ENCODE results near the gene PLEKHH1. TPM values are rescaled to one million over a fixed set of nuclear protein-coding genes. Genes with fewer than 3 reads are reported as not detected.
A peak's percentile ranks its signal among the peaks of the same experiment; 100 is the strongest.

Gene PLEKHH1
- total and polyA plus RNA-seq, 2 donors, result 3.9 to 5.1 TPM

GRCh38 chr14:67515386-67516079 is 17.6 kb upstream of the PLEKHH1 start:
- Histone ChIP-seq H3K27ac (ENCODE audit: low read depth) (no peak overlapping the region), H3K4me1 (ENCODE audit: insufficient read depth) (no peaks in the 10 kb centered on the region), H3K36me3 (ENCODE audit: insufficient read depth) (no peaks in the 10 kb centered on the region), H3K4me3 (ENCODE audit: low read depth, low read length) (peak overlapping the region; percentile 91)
- WGBS, result 6% methylated on average over 44 of the region's 45 CpGs
- no peak for DNase-seq (ENCODE audit: extremely low spot score)

- 57% methylated on average over 2 of the region's 2 CpGs for WGBS
- Histone ChIP-seq H3K4me1 (ENCODE audit: insufficient read depth) (no peaks in the 10 kb centered on the region), H3K27ac (ENCODE audit: low read depth) (no peak overlapping the region), H3K4me3 (ENCODE audit: low read depth, low read length) (no peak overlapping the region), H3K36me3 (ENCODE audit: insufficient read depth) (no peaks in the 10 kb centered on the region)
- DNase-seq (ENCODE audit: extremely low spot score), result no peak
Observed at GRCh38 chr14:67516676-67517075, 16.4 kb upstream of the PLEKHH1 start.

- no peak for DNase-seq (ENCODE audit: extremely low spot score)
- 33% methylated on average over 12 of the region's 12 CpGs for WGBS
- H3K4me3 ChIP-seq (ENCODE audit: low read depth, low read length), result no peak overlapping the region
- no peaks in the 10 kb centered on the region for H3K36me3 ChIP-seq (ENCODE audit: insufficient read depth)
- no peak overlapping the region for H3K27ac ChIP-seq (ENCODE audit: low read depth)
- no peaks in the 10 kb centered on the region for H3K4me1 ChIP-seq (ENCODE audit: insufficient read depth)
Observed at GRCh38 chr14:67517083-67517482, 16.0 kb upstream of the PLEKHH1 start.

- H3K4me1 ChIP-seq (ENCODE audit: insufficient read depth), result no peaks in the 10 kb centered on the region
- DNase-seq (ENCODE audit: extremely low spot score), result no peak
- no peak overlapping the region for H3K4me3 ChIP-seq (ENCODE audit: low read depth, low read length)
- no peak overlapping the region for H3K27ac ChIP-seq (ENCODE audit: low read depth)
- 87% methylated on average over 5 of the region's 5 CpGs for WGBS
- H3K36me3 ChIP-seq (ENCODE audit: insufficient read depth), result no peaks in the 10 kb centered on the region
Observed at GRCh38 chr14:67519406-67519805, 13.7 kb upstream of the PLEKHH1 start.

- WGBS, result 87% methylated on average over 1 of the region's 1 CpG
- no peak for DNase-seq (ENCODE audit: extremely low spot score)
Observed at GRCh38 chr14:67520482-67520881, 12.6 kb upstream of the PLEKHH1 start.

GRCh38 chr14:67522270-67522669 is 10.8 kb upstream of the PLEKHH1 start:
- no peaks in the 10 kb centered on the region for H3K36me3 ChIP-seq (ENCODE audit: insufficient read depth)
- no peak for DNase-seq (ENCODE audit: extremely low spot score)
- H3K27ac ChIP-seq (ENCODE audit: low read depth), result no peak overlapping the region
- WGBS, result 54% methylated on average over 2 of the region's 2 CpGs
- H3K4me1 ChIP-seq (ENCODE audit: insufficient read depth), result no peaks in the 10 kb centered on the region
- H3K4me3 ChIP-seq (ENCODE audit: low read depth, low read length), result no peak overlapping the region

More at GRCh38 chr14:67520482-67520881, 12.6 kb upstream of the PLEKHH1 start:
- H3K4me1 ChIP-seq (ENCODE audit: insufficient read depth), result no peaks in the 10 kb centered on the region
- H3K4me3 ChIP-seq (ENCODE audit: low read depth, low read length), result no peak overlapping the region
- no peaks in the 10 kb centered on the region for H3K36me3 ChIP-seq (ENCODE audit: insufficient read depth)
- no peak overlapping the region for H3K27ac ChIP-seq (ENCODE audit: low read depth)

- DNase-seq (ENCODE audit: extremely low spot score), result no peak
- Histone ChIP-seq H3K4me3 (ENCODE audit: low read depth, low read length) (no peak overlapping the region), H3K27ac (ENCODE audit: low read depth) (no peak overlapping the region), H3K4me1 (ENCODE audit: insufficient read depth) (no peaks in the 10 kb centered on the region), H3K36me3 (ENCODE audit: insufficient read depth) (no peaks in the 10 kb centered on the region)
- 62% methylated on average over 7 of the region's 7 CpGs for WGBS
Observed at GRCh38 chr14:67523764-67524633, 9.1 kb upstream of the PLEKHH1 start.

- DNase-seq (ENCODE audit: extremely low spot score), result no peak
- 63% methylated on average over 3 of the region's 3 CpGs for WGBS
- Histone ChIP-seq H3K4me3 (ENCODE audit: low read depth, low read length) (no peak overlapping the region), H3K4me1 (ENCODE audit: insufficient read depth) (no peaks in the 10 kb centered on the region), H3K27ac (ENCODE audit: low read depth) (no peak overlapping the region), H3K36me3 (ENCODE audit: insufficient read depth) (no peaks in the 10 kb centered on the region)
Observed at GRCh38 chr14:67524634-67524963, 8.5 kb upstream of the PLEKHH1 start.

GRCh38 chr14:67525389-67525788 is 7.7 kb upstream of the PLEKHH1 start:
- Histone ChIP-seq H3K4me3 (ENCODE audit: low read depth, low read length) (no peak overlapping the region), H3K36me3 (ENCODE audit: insufficient read depth) (no peaks in the 10 kb centered on the region), H3K4me1 (ENCODE audit: insufficient read depth) (no peaks in the 10 kb centered on the region), H3K27ac (ENCODE audit: low read depth) (no peak overlapping the region)
- WGBS, result 80% methylated on average over 4 of the region's 4 CpGs
- no peak for DNase-seq (ENCODE audit: extremely low spot score)

GRCh38 chr14:67526181-67526580 is 6.9 kb upstream of the PLEKHH1 start:
- Histone ChIP-seq H3K36me3 (ENCODE audit: insufficient read depth) (no peaks in the 10 kb centered on the region), H3K4me1 (ENCODE audit: insufficient read depth) (no peaks in the 10 kb centered on the region), H3K27ac (ENCODE audit: low read depth) (no peak overlapping the region), H3K4me3 (ENCODE audit: low read depth, low read length) (no peak overlapping the region)
- no peak for DNase-seq (ENCODE audit: extremely low spot score)
- 58% methylated on average over 6 of the region's 6 CpGs for WGBS

- no peaks in the 10 kb centered on the region for H3K36me3 ChIP-seq (ENCODE audit: insufficient read depth)
- no peak overlapping the region for H3K4me3 ChIP-seq (ENCODE audit: low read depth, low read length)
- H3K4me1 ChIP-seq (ENCODE audit: insufficient read depth), result no peaks in the 10 kb centered on the region
- no peak for DNase-seq (ENCODE audit: extremely low spot score)
- 81% methylated on average over 8 of the region's 8 CpGs for WGBS
- H3K27ac ChIP-seq (ENCODE audit: low read depth), result no peak overlapping the region
Observed at GRCh38 chr14:67526676-67527459, 6.2 kb upstream of the PLEKHH1 start.

- H3K4me3 ChIP-seq (ENCODE audit: low read depth, low read length), result no peak overlapping the region
- no peaks in the 10 kb centered on the region for H3K36me3 ChIP-seq (ENCODE audit: insufficient read depth)
- 87% methylated on average over 5 of the region's 5 CpGs for WGBS
- H3K27ac ChIP-seq (ENCODE audit: low read depth), result no peak overlapping the region
- no peaks in the 10 kb centered on the region for H3K4me1 ChIP-seq (ENCODE audit: insufficient read depth)
- DNase-seq (ENCODE audit: extremely low spot score), result no peak
Observed at GRCh38 chr14:67527756-67528155, 5.3 kb upstream of the PLEKHH1 start.

GRCh38 chr14:67528276-67528675 is 4.8 kb upstream of the PLEKHH1 start:
- Histone ChIP-seq H3K36me3 (ENCODE audit: insufficient read depth) (no peaks in the 10 kb centered on the region), H3K4me1 (ENCODE audit: insufficient read depth) (no peaks in the 10 kb centered on the region), H3K27ac (ENCODE audit: low read depth) (no peak overlapping the region), H3K4me3 (ENCODE audit: low read depth, low read length) (no peak overlapping the region)
- DNase-seq (ENCODE audit: extremely low spot score), result no peak
- WGBS, result 88% methylated on average over 1 of the region's 1 CpG
